ENCODE data around the gene HOXD3.

HOXD3 gene

DNA sequence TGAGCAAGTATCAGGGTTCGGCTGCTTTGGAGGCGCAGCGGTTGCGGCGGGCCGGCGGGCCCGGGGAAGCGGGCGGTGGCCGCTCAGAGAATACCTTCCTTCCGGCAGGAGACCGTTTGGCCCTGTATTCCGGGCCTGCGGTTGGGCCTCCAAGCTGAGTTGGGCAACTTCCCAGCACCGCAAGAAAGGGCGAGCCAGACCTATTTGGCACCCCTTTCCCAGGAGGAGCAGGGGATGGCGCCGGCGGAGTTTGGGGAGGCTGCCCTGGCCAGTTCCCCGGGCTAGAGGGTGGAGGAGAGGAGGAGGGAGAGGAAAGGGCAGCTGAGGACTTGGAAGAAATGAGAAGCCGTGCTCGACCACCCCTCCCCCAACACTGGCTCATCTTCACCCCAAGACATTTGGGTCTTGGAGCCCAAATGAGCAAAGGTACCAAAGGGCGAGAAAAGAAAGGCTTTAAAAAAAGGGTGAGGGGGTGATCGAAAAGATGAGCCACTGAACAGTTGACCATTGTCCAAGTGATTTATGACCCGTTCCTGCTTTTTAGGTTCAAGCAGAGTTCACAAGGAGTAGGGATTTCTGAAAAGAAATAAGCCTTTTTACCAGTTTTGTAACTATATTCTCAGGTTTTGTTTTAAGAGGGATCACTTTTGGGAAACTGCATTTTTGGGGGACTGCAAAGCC lies 8.4 kb downstream of the HOXD3 start:
- no peak for DNase-seq

DNA sequence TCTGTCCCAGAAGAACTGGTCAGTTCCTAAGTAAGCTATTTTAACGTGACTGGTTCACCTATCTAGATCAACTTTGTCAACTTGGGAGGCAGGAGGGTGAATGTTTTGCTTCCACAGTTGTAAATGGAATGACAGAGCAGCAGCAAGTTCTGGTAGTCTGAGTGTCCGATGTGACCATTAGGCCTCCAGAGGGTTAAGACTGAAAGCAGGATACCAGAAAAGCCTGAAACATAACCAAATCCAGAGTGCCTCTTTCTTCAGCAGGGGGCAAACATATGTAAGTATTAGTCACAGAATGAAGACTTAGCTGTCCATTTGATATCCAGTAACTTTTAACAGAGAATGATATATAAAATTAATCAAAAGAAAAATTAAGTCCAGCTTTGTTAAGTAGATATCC lies 9.2 kb downstream of the HOXD3 start:
- DNase-seq = no peak

- no peak for DNase-seq
These were observed 10.3 kb downstream of the HOXD3 start for GRCh38 chr2:176167398-176167797.

GRCh38 chr2:176169181-176169580 lies 12.1 kb downstream of the HOXD3 start:
- DNase-seq = no peak

- no peak for DNase-seq
These were observed 12.6 kb downstream of the HOXD3 start for GRCh38 chr2:176169711-176170110.

DNA sequence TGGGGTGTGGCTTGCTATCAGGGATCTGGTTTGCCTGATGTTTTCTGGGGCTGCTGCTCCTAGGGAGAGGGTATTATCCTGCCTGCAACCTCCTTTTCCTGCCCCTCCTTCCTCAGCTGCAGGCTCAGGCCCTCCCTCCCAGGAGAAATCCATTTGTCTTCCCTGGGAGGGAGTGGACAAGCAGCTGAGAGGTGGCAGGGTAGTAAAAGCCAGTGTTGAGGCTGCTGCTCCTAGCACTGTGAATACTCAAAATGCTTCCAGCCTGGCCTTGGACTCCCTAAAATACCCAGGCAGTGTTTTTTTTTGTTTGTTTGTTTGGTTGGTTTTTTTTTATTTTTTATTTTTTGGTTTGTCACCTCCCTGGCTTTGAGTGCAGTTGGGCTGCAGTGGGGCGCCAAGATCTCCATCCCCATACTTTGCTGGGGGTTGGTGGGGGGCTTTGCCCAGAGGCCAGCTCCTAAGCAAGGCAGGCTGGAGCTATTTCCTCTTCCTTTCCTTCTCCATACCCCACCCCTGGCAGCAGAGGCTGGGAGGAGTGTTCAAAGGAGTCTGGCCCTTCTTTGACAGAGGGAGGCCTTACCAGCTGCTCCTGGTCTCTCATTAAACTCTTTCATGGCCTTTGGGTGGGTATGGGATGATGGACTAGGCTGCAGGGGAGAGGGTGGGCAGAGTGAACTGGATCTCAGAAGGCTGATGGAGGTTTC lies 13.6 kb downstream of the HOXD3 start:
- DNase-seq = no peak

GRCh38 chr2:176171351-176172006 lies 14.4 kb downstream of the HOXD3 start:
- no peak for DNase-seq

- DNase-seq = no peak
These were observed 15.1 kb downstream of the HOXD3 start for GRCh38 chr2:176172007-176172894.

DNA sequence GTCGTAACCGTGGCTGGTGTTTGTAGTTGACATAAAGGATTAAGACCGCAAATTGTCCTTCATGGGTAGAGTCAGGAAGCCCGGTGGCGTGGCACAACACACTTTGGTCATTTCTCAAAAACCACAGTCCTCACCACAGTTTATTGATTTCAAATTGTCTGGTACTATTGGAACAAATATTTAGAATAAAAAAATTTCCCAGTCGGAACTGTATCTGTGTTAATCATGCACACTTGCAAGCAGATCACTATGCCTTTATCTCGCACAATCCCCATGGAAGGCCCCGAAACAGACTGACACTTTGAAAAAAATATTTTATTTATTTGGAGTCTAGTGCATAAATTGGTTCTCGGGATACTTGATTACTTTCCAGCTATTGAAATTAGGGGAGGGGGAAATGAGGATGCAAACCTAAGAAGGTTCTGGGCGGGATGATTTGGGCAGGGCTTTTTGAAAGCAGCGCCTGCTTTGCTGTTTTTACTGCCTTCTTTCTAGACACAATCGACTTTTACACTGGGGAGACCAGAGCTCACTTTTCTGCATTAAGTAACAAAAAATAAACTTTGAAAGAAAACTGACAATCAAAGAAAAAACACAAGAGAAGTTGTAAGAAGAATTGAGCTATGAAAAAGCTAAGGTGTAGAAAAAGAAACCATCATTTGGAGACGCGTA lies 15.9 kb downstream of the HOXD3 start:
- no peak for DNase-seq

- no peak for DNase-seq
These were observed 16.7 kb downstream of the HOXD3 start for GRCh38 chr2:176173567-176174381.

GRCh38 chr2:176174382-176174823 lies 17.3 kb downstream of the HOXD3 start:
- no peak for DNase-seq

DNA sequence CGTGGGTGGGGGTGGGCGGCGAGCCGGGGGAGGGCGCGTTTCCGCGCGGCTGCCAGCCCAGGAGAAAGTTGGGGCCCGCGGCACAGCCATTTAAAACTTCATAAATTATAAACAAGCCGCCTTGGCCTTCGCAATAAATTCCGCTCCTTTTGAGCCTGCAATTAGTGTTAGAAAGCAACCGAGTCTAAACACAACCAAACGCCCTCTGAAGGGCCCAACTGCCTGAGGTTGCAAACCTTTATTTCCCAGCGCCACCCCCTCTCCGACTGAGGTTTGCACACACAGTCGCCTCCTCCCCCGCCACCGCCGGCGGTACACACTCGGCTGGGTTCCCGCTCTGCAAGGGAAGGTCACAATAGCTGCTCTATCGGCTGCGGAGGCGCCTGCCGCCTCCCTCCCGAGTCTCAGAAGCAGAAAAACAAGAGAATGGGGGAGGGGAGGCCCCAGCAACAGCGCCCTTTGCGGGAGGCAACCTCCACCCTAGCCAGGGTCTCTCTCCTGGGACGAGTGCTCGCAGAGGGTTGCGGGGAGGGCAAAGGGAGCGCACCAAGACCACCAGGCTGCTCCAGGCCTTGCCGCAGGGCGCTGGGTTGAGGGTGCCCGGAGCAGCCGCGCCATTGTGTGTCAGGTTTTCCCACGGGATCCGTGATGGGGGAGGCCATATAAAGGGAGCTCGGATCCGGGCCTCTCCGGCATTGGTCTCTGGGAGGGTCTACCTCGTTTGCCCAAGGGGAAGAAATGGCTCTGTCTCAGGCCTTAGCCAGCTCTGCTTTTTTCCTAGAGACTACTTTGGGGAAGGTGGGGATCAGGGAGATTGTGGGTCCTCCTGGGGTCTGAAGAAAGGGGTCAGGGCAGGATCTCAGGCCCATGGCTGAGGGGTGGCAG lies 18.0 kb downstream of the HOXD3 start:
- DNase-seq = no peak

GRCh38 chr2:176175709-176176607 lies 18.9 kb downstream of the HOXD3 start:
- no peak for DNase-seq

GRCh38 chr2:176177580-176178037 lies 20.5 kb downstream of the HOXD3 start:
- no peak for DNase-seq

DNA sequence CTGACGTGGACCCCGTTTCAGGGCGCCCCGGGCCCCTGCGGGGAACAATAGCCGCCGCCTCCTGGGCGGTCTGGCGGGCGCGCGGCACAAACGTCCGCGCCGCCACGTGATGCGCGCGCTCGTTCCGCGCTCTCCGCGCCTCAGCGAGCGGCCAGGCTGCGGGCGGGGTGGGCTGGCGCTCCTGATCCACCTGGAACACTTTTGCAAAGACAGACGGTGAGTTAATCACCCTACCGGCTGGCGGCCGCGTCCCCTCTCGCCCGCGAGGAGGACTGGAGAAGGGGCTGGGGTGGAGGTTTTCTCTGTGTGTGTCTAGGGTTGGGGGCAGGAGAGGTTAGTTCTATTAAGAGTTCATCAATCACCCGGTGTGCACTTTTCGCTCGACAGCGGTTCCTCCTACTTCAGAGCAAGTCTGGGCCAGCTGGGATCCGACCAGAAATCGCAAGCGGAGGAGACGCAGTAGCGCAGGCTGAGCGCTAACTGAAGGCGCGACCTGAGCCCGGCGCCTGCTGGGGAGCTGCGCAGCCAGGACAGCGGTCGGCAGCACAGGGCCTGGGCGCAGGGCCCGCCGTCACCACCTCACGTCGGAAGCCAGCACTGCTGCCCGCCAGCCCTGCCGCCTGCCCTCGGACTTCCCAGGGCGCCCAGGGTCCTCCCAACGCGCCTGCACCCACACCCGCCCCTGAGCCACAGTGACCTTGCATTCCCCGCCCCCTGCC lies 21.1 kb downstream of the HOXD3 start:
- DNase-seq = no peak

DNA sequence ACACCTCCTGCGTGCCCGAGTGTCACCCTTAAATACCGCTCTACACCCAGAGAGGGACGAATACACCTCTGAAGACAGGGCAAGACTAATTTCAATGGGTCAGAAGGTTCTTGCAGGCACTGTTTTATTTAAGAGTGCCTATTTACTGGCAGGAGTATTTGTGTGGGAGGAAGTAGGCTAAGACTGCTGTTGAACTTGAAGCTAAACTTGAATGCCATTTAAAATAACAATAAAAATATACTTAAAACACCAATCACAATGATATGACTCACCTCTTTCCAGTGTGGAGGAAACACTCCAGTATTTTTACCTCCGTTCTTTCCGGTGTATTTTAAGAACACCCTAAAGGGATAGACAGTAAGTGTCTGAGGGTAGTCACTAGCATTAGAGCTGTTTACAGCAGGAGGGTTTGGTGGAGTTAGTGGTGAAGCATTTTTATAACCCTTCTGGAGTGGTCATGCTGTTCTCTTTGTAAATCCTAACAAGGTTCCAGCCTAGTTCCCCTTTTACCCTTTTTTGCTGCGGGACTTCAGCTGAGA lies 21.7 kb downstream of the HOXD3 start:
- no peak for DNase-seq

DNA sequence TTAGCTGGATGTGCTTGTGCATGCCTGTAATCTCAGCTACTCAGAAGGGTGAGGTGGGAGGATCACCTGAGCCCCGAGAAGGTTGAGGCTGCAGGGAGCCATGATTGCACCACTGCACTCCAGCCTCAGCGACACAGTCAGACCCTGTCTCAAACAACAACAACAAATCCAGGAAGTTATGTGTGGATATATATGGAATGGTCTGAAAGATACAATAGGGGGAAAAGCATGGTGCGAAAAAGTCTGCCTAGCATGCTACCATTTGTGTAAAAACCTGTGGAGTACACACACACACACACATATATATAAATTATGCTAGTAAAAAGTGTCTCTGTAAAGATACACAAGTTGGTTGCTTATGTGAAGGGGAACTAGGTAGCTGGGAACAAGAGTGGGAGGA lies 24.4 kb downstream of the HOXD3 start:
- no peak for DNase-seq

- DNase-seq = no peak
These were observed 25.6 kb downstream of the HOXD3 start for GRCh38 chr2:176182671-176183070.
